SHP77 (cell line): ENCODE measurements around the gene C2CD4A.

ENCODE experiments used
- DNase-seq, 2 experiments: peaks; one replicate each; lab custom pipeline; 2025; lab: John Stamatoyannopoulos, UW

C2CD4A gene

DNA sequence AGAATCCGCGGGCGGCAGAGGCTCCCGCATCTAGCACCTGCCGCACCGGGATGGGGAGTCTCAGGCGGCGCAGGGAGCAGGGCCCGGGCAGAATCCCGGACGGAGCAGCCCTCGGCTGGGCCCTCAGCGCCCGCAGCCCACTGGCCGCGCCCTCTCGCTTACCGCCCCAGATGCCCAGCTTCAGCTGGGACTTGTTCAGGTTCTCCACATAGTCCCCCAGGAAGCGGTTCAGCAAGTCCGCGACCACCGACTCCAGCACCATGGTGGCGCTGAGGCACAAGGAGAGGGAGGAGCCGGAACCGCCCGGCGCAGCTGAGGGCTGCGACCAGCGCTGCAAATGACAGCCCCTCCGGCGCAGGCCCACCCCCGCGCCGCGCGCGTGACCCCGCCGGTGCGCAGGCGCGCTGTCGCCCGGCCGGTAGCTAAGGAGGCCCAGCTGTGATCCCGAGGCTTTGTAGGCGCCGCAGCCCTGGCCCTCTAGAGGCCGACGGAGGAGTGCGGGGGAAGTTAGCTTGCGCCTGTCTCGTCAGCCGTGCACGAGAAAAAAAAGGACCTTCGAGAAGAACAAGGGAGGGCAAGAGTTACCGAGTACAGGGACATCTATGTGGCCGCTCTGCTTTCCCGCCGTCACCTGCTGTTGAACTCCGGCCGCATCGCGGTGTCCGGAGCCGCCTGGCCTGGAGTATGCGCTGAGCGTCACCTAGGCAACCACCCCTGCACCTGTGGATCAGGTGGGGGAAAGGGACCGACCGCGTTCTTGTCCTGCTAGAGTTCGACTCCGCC lies 6.5 kb upstream of the C2CD4A start, which contains the start of gene VPS13C:
Gene VPS13C (minus strand): TSS at position 335 of the 783 bp plus-strand sequence. CDS start 73 bp downstream, at position 262.
- DNase-seq = peak; percentile 92 to 95

DNA sequence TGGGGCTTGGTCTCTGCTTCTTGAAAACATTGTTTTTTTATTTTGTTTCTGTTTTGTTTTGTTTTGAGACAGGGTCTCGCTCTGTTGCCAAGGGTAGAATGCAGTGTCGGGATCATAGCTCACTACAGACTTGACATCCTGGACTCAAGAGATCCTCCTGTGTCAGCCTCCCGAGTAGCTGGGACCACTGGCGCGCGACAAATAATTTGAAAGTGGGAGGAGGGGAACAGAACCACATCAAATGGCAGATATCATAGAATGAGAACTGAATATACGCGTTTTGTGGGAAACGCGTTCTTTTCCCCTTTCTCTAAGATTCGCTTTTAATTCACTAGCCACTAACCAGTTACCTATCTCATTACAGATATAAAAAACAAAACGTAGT lies 5.9 kb upstream of the C2CD4A start:
- DNase-seq = no peak

DNA sequence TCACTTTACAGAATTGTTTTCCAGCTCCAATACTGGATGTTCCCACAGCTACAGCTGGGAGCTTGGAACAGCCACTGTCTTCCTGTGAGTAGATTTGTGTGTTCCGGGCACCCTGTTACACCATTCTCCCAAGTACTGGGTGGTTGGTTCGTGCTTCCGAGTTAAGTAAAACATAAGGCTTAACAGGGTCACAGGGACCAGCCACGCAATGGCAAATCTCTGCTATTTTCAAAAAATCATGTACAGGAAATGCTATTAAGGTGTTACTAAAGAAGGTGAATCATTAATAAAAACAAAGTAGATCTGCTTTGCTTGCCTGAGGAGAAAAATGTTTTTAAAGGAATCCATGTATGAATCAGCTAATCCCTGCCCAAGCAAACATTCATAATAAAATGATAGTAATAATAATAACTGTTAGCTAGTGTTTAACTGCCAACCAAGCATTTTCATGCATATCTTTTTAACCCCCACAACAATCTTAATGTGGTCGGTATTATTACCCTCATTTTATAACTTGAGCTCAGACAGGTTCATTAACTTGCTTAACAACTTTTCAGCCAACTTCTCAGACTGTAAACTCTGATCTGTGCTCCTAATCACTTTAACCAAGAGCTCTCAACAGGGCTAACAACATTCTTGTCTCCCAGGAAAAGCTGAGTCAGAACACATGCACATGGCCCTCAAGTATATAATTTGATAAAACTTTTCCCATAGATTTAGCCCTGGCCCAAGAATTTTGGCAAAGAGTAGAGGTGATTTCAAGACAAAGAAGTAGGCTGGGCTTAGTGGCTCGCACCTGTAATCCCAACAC lies 2.7 kb upstream of the C2CD4A start:
- no peak for DNase-seq

DNA sequence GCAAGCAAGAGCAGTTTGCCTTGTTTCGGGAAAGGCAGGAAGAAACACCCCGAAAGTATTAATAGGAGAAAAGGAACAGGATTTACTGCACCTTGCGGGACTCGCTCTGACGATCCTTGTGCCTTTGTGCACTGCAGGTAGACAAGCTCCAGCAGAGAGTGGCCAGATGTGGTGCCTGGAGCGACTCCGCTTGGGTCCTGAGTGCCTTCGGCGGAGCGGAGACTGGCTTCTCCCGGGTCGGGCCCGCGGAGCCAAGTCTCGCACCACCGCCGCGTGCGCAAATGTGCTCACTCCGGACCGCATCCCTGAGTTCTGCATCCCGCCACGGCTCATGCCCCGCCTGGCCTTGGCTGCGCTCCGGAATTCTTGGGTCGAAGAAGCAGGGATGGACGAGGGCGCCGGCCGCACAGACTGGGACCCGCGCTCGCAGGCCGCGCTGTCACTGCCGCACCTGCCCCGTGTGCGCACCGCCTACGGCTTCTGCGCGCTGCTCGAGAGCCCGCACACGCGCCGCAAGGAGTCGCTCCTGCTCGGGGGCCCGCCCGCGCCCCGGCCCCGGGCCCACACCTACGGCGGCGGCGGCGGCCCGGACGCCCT lies 769 bp downstream of the C2CD4A start:
- DNase-seq = no peak

DNA sequence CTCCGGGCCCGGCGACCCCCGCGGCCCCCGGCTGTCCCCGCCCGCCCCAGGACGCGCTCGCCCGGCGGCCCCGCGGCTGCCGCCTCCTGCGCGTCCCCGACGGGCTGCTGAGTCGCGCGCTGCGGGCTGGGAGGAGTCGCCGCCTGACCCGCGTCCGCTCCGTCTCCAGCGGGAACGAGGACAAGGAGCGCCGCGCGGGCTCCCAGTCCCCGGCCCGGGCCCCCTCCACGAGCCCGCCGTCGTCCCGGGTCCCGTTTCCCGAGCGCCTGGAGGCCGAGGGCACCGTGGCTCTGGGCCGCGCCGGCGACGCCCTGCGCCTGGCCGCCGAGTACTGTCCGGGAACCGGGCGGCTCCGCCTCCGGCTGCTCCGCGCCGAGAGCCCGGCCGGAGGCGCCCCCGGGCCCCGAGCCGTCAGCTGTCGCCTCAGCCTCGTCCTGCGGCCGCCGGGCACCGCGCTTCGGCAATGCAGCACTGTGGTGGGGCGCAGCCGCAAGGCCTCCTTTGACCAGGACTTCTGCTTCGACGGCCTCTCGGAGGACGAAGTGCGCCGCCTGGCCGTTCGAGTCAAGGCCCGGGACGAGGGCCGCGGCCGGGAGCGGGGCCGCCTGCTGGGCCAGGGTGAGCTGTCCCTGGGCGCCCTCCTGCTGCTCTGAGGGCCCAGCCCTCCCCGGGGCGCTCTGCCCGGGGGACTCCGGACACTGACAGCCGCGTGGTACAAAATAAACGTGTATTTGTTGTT lies 1.5 kb downstream of the C2CD4A start:
- DNase-seq = peak in 1 of 2 experiments; percentile 51

DNA sequence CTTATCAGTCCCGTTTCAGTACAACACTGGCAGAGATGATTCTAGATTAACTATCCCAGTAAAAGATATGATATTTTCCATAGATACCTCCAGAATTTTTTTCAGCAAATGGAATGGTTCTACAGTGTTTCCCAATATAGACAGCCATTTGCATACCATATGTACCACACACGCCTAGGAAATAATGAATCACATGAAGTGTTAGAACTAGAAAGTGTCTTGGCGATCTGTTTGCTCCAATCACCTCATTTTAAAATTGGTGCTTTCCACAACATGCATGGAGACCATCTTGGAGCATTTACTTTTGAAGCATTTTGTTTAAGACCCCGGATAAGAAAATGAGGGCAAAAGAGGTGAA lies 2.0 kb downstream of the C2CD4A start:
- DNase-seq = no peak

DNA sequence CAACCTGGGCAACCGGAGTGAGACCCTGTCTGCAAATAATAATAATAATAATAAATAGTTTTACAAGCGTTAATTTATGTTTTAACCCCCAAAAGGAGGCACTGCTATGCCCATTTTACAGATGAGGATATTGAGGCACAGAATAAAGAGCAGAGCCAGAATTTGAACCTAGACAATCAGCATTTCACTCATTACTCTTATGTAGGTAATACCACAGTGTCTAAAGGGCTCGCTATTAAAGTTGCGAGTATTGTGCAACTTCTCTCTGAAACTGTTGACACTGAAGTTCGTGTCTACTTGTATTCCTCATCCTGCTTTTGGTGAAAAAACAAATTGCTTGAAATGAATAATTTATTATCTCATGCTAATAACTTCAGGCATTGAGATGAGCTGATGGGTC lies 2.8 kb downstream of the C2CD4A start:
- no peak for DNase-seq

DNA sequence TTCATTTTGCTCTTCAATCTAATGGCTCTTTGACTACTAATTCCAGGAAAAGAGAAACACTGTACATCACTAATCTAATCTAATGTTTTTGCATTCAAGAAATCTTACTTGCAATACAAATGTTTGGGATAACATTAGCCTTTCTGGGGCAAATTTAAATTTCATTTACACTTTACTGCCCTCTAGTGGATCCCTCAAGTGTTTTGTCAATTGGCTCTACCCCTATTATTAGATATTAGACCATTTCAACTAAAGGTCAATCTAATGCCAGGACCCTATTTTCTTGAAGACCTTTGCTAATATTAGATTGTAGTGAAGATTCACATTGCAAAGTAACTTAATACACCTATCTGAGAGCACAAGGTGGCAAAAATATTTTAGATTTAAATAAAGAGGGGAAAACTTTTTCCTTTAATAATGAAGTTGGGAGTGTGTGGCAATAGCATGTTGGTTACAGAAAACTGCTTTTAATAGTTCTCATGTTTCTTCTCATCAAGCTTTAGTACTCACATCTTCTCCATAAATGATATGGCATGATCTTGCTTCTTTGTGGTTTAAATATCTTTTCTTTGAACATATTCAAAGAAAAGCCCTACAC lies 5.0 kb downstream of the C2CD4A start:
- peak in 1 of 2 experiments; percentile 47 for DNase-seq

DNA sequence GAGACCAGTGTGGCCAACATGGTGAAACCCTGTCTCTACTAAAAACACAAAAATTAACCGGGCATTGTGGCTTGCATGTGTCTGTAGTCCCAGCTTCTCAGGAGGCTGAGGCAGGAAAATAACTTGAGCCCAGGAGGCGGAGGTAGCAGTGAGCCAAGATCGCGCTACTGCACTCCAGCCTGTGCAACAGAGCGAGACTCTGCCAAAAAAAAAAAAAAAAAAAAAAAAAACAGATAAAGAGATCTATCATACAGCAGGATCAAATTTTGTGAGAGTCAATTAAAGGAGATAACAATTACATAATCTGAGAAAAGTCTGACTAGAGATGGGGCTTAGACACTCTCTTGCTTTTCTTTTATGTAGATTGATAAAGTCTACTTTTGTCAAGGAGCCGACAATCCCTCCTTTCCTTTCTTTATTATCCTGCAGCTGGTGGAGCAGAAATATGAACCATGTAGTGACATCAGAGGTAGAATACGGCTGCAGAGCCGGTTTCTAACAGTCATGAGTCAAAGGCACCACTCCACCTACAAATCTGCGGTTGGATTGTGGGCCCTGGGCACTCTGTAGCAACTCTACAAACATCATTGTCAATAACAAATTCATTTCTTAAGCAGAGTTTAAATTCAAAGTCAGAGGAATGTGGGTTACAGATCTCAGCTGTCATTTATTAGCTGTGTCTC lies 9.0 kb downstream of the C2CD4A start:
- peak; percentile 83 to 91 for DNase-seq

DNA sequence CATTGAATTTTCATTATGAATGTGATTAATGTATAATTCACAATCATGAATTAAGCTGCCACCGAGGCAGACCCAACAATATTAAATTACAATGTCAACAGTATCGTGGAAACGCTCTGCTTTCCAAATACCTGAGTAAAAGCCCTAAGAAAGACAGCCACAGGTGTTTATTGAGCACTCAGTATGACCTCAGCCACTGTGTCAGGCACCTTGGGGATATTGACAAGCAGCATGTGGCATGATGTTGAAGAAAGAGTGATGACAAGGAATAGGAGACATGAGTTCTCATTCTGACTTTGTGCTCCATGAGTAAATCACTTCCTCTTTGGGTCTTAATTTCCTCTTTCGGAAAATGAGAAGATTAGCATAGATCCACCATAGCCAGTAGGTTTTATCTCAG lies 12.8 kb downstream of the C2CD4A start:
- no peak for DNase-seq

DNA sequence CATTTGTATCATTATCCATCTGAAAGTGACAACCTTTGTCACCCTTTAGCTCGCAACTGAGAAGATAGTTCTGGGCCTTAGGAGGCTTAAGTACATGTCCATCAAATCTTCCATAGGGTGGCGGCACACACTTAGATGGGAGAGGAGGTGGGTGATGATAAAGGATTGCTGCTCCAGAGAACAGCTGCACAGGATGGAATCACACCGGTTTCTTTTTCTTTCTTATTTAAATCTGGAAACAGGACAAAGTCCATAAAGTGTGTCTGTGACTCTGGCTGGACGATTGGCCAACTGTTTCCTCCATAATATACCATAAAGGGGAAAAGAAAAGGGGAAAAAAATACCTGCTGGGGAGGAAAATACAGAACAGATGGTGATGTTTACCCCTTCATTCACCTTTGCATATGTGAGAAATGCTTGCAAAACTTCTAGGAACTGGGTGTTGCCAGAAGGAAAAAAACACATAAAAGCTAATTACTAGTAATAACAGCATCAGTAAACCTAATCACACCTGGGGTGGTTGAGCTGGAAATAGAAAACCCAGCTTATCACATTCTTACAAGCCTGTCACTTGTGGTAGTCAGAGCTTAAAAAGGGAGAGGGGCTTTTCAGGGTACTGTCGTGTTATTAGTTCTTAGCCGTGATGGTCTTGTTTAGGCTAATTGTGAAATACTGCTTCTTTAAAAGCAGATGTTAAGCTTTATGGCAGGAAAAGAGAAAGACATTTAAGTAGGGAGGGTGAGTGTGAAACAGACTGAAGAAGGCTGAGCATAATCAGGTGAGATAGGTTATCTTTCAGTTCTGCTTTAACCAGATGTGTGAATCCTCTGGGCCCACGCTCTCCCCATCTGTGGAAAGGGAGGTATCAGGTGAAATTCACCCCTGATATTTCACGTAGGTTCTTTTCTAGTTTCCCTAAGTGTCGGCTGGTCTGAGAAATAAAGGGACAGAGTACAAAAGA lies 16.7 kb downstream of the C2CD4A start:
- DNase-seq = no peak

DNA sequence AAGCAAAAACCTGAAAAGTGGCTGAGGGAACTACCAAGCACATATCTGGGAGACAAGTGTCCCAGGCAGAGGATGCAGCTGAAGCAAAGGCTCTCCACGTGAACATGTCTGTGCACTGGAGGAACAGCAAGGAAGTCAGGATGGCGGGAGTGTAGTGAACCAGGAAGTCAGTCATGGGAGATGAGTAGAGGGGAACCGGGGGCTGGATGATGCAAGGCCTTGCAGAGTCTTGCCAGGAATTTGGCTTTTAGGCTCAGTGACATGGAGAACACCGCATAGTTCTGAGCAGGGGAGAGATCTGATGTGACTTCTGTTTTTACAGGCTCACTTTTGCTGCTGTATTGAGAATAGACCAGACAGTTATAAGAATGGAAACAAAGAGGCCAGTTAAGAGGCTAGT lies 19.0 kb downstream of the C2CD4A start:
- no peak for DNase-seq

DNA sequence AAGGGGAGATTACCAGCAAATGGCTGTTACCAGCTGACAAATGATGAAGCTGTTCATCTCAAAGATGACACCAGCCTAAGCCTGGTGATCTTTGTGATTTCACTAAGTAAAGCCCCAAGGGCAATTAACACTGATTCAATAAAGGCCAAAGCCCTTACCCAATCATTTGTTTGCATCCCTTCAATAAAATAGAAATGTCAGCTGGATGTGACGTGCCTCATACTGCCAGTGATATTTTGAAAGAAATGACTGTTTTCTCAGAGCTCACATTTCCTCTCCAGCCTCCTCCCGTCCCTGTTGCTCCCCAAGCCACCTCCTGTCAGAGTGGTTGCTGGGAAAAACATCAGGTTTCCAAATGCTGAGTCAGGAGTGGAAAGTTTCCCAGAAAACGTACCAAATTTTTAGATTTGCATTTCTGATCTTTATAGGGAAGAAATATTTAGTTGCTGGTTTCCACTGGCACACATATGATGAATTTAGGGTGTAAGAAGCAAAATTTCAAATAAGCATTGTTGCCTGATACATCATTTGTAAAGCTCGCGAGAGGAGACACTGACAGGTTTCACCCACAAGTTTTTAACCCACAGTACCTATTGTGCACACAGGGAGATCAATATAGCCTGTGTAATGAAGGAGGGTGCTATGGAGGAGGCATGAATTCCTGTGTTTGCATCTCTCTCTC lies 21.0 kb downstream of the C2CD4A start:
- DNase-seq = peak; percentile 91 to 95

DNA sequence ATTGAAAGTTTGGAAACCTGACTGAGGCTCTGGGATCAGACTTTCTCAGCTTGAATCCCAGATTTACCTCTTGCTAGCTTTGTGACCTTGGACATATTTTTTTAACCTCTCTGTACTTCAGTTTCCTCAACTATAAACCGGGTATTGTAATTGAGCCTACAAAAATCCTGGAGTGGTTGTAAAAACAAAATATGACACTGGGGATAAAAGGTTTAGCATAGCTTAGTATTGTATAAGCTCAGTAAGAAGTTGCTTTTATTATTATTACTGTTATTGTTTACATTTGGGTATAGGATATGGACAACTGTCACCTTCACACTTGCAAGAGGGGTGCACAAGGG lies 21.5 kb downstream of the C2CD4A start:
- no peak for DNase-seq

DNA sequence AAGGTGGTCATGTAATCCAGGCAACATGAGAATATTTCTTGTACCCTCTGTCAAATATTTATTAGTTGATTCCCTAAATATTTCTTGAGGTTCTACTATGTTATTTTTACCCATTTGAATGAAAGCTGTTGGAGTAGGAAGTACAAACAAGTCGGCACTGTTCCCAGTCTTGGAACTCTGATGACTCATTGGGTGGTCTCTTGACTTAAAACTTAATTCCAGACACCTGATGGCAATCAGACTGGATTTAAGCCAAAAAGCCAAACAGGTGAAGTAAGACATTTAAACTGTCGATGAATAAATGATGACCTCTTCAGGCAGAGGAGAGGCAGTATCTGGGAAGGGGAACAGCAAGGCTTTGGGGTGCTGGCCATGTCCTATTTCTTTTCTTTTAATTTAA lies 22.8 kb downstream of the C2CD4A start:
- DNase-seq = peak in 1 of 2 experiments; percentile 20

DNA sequence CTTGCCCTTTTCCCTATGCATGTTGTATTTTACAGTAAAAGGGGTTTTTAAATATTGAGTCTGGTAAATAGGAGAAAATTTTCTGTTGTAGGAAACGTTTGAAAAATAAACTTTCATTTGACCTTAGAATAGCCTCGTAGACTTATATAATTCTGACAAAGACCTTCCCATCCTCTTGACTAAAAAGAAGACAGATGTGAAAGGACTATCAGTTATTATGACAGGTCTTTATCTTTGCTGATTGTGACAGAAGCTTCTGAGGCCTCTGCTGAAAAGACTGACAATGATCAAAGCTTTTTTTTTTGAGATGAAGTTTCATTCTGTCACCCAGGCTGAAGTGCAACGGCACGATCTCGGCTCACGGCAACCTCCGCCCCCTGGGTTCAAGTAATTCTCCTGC lies 24.2 kb downstream of the C2CD4A start:
- DNase-seq = no peak

DNA sequence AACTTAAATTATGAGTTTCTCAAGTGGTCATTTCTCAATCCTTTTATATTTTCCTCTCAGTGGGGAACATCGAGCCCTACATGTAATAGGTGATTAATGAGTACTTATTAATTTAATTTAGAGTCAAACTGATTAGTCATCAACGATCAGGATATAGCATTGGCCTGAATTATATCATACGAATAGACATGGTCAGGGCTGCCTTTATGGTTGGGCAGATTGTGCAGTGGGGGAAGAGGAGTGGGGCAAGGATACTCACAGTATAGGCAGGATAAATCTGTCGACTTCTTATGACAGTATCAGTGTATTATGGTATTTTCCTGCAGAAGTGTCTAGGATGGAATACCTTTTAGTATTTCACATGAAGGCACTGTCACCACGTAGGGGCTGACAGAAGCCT lies 27.0 kb downstream of the C2CD4A start:
- DNase-seq = no peak

DNA sequence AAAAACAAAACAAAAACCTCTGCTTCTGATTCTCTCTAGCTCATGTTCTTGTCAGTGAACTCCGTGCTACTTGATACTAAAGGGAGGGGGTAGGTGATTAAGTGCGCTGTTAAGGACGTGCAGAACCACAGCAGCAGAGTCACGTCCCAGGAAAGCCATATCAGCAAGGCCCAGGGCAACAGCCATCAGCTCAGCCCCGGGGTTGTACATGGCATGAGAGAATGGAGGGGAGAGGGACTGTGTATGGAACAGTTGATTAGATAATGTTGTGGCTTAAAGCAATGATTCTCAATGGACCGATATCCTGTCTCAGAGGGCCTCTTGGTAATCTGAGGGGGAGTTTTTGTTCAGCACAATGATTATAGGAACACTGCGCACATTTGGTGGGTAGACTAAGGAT lies 27.6 kb downstream of the C2CD4A start:
- DNase-seq = no peak

DNA sequence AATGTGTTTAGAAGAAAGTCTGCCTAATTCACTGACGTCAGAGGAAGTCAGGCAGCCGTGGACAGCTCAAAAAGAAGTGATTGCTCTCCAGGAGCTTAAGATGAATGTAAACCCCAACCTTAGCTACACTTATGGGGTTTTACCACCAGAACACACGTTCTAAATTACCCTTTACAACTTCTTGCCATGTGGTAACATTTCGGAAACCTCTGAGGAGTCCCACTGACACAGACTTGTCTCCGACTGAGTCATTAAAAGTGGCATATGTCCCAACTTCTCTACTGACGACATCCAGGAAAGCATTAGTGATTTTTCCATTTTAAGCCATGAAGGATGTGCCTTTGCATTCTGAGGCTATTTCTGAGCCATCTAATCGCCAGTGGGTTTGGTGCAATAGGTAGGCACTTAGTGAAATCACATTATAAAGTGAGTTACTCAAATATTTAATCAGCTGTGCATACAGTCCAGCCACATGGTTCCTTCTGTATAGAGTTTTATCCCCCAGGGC lies 32.4 kb downstream of the C2CD4A start:
- peak; percentile 84 for DNase-seq
